ENCODE measurements around the gene AIG1. TPM values are rescaled to one million over a fixed set of nuclear protein-coding genes. Genes with fewer than 3 reads are reported as not detected.

AIG1 gene
- total RNA-seq, 2 experiments from 2014 or later, result 15.7 to 16.1 TPM

GRCh38 chr6:143368426-143368825, 307.7 kb downstream of the AIG1 start:
- POLR2A ChIA-PET, result no interaction called here
- peak; percentile 34 for DNase-seq
- Mint-ChIP-seq H3K27ac (no peak overlapping the region), H3K36me3 (no peaks in the 10 kb centered on the region), H3K27me3 (peaks cover 3% of the 10 kb centered on the region), H3K9me3 (no peaks in the 10 kb centered on the region), H3K4me1 (ENCODE audit: low read depth) (peaks cover 6% of the 10 kb centered on the region), H3K4me3 (no peak overlapping the region)
- intact Hi-C loops (cut with micrococcal nuclease), result no loop called here
- CTCF ChIA-PET, result no interaction called here

GRCh38 chr6:143369971-143370370, 309.3 kb downstream of the AIG1 start:
- CTCF ChIA-PET, result interaction anchor here (0.6 kb wide), 1 partner anchor 56 kb away, joined by 3 read pairs; no protein-coding TSS in a partner anchor
- peaks cover 3% of the 10 kb centered on the region for H3K27me3 Mint-ChIP-seq
- H3K27ac Mint-ChIP-seq, result no peak overlapping the region
- POLR2A ChIA-PET, result no interaction called here
- H3K36me3 Mint-ChIP-seq, result no peaks in the 10 kb centered on the region
- H3K4me1 Mint-ChIP-seq (ENCODE audit: low read depth), result peaks cover 6% of the 10 kb centered on the region
- no peaks in the 10 kb centered on the region for H3K9me3 Mint-ChIP-seq
- no peak overlapping the region for H3K4me3 Mint-ChIP-seq
- intact Hi-C loops (cut with micrococcal nuclease), result no loop called here
- no peak for DNase-seq

DNA sequence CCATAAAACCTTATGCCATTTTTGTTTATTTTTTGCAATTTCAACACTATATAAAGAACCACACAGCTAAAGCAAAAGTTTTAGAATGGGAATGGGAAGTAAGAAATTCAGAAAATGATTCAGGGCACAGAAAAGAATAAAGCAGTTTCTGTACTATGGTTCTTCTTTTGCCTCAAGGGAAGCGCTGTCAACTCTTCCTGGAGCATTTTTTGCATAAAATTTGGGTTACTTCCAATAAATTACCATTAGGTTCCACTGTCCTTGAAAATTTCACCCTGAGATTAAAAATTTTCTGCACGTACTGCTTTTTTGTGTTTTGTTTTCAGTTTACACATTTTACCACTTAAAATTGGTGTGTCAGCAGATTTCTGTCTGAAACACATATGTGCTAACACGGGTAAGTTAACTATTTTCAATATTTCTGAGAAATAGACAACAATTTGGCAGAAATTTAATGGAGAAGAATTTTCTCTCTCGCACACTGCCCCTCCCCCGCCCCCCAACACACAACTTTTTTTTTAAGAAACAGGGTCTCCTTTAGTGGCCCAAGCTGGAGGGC, 310.2 kb downstream of the AIG1 start:
- no peaks in the 10 kb centered on the region for H3K9me3 Mint-ChIP-seq

GRCh38 chr6:143372199-143372882, 311.7 kb downstream of the AIG1 start:
- ChIA-PET CTCF (no interaction called here), POLR2A (no interaction called here)
- Mint-ChIP-seq H3K27ac (no peak overlapping the region), H3K9me3 (no peaks in the 10 kb centered on the region), H3K36me3 (no peaks in the 10 kb centered on the region), H3K4me3 (no peak overlapping the region), H3K4me1 (ENCODE audit: low read depth) (peaks cover 6% of the 10 kb centered on the region), H3K27me3 (peaks cover 8% of the 10 kb centered on the region)
- no peak for DNase-seq
- intact Hi-C loops (cut with micrococcal nuclease), result no loop called here

More for the DNA sequence above, 310.2 kb downstream of the AIG1 start:
- intact Hi-C loops (cut with micrococcal nuclease), result no loop called here
- Mint-ChIP-seq H3K4me1 (ENCODE audit: low read depth) (peaks cover 6% of the 10 kb centered on the region), H3K36me3 (no peaks in the 10 kb centered on the region), H3K4me3 (no peak overlapping the region), H3K27ac (no peak overlapping the region), H3K27me3 (peaks cover 5% of the 10 kb centered on the region)
- CTCF ChIA-PET, result no interaction called here
- POLR2A ChIA-PET, result no interaction called here
- no peak for DNase-seq

GRCh38 chr6:143374014-143374413, 313.3 kb downstream of the AIG1 start:
- peaks cover 5% of the 10 kb centered on the region for H3K9me3 Mint-ChIP-seq
- POLR2A ChIA-PET, result no interaction called here
- H3K27ac Mint-ChIP-seq, result no peak overlapping the region
- no peak for DNase-seq
- intact Hi-C loops (cut with micrococcal nuclease), result no loop called here
- CTCF ChIA-PET, result no interaction called here
- peaks cover 9% of the 10 kb centered on the region for H3K27me3 Mint-ChIP-seq
- no peaks in the 10 kb centered on the region for H3K4me1 Mint-ChIP-seq (ENCODE audit: low read depth)
- no peak overlapping the region for H3K4me3 Mint-ChIP-seq
- H3K36me3 Mint-ChIP-seq, result no peaks in the 10 kb centered on the region

DNA sequence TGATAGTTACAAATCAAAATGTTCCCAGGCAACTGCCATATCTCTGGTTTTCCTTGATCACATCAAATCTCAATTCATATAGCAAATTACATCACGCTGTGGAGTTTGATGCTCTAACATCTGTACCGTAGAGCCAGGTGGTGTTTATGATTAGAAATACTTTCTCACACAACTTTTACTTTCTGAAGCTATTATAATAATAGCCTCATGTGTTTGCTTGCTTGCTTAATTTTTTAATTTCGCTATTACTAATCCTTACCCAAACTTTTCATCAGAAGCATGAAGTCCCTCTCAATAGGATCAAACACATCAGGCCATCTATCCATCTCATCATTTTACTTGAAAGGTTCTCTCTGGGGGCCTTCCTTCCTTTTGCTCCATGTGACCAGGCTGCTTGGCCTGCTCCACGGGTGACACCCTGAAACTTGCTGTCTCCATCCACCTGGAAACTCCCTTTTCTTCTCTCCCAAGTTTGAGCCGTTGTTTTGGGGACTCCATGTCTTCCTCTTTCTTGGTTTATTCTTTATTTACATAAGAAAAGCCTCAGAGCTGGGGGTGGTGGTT, 314.4 kb downstream of the AIG1 start:
- Mint-ChIP-seq H3K36me3 (no peaks in the 10 kb centered on the region), H3K27ac (no peak overlapping the region), H3K4me3 (no peak overlapping the region), H3K9me3 (peaks cover 5% of the 10 kb centered on the region), H3K27me3 (peaks cover 9% of the 10 kb centered on the region), H3K4me1 (ENCODE audit: low read depth) (no peaks in the 10 kb centered on the region)
- CTCF ChIA-PET, result interaction anchor here (0.6 kb wide), 1 partner anchor 900 kb away, joined by 3 read pairs; no protein-coding TSS in a partner anchor
- intact Hi-C loops (cut with micrococcal nuclease), result no loop called here
- POLR2A ChIA-PET, result no interaction called here
- DNase-seq, result no peak

DNA sequence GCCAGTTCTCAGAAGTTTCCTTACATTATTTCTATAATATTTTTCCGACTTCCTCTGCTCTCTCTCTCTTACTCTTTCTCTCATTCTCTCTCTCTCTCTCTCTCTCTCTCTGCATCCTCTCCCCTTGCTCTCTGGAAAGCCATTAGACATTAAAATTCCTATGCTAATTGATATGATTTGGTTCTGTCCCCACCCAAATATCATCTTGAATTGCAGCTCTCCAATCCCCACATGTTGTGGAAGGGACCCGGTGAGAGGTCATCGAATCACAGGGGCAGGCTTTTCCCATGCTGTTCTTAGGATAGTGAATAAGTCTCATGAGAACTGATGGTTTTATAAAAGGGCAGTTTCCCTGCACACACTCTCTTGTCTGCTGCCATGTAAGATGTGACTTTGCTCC, 315.7 kb downstream of the AIG1 start:
- Mint-ChIP-seq H3K4me3 (no peak overlapping the region), H3K27ac (no peak overlapping the region), H3K36me3 (no peaks in the 10 kb centered on the region), H3K4me1 (ENCODE audit: low read depth) (no peaks in the 10 kb centered on the region), H3K9me3 (peaks cover 5% of the 10 kb centered on the region), H3K27me3 (peaks cover 11% of the 10 kb centered on the region)
- intact Hi-C loops (cut with micrococcal nuclease), result no loop called here
- POLR2A ChIA-PET, result no interaction called here
- DNase-seq, result no peak
- CTCF ChIA-PET, result no interaction called here

DNA sequence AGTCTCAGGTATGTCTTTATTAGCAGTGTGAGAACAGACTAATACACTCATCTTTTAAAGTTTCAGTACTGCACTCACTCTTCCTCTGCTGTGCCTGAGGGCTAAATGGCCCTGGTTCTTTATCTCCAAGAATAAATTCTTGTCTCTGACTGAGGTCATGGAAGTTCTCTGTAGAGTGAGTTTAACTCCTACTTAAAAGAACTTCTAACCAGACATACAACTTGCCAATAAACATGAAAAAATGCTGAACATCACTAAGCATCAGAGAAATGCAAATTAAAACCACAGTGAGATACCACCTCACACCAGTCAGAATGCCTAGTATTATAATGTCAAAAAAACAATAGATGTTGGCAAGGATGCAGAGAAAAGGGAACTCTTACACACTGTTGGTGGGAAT, 316.2 kb downstream of the AIG1 start:
- CTCF ChIA-PET, result no interaction called here

DNA sequence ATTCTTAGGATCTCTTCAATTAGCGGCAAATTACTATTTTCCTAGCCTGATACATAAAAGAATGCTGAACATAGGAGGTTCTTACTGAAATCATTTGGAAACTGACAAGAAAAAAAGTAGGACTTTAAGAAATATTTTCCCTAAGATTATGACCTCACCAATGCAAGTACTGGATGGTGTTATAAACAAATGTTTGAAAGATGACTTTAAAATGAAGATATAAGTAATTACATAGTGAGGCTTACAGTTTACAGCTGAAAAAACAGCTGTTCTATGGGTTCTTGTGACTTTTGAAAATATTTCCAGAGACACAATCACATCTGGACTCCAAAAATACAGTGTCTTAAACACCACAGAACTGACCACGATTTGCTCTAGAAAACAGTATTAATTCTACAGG, 324.9 kb downstream of the AIG1 start:
- H3K9me3 Mint-ChIP-seq, result no peaks in the 10 kb centered on the region
- ChIA-PET CTCF (no interaction called here), POLR2A (no interaction called here)
- no peaks in the 10 kb centered on the region for H3K36me3 Mint-ChIP-seq
- H3K27me3 Mint-ChIP-seq, result no peaks in the 10 kb centered on the region
- intact Hi-C loops (cut with micrococcal nuclease), result no loop called here
- no peak for DNase-seq
- no peak overlapping the region for H3K27ac Mint-ChIP-seq
- H3K4me3 Mint-ChIP-seq, result no peak overlapping the region
- H3K4me1 Mint-ChIP-seq (ENCODE audit: low read depth), result no peaks in the 10 kb centered on the region

More for the DNA sequence above, 316.2 kb downstream of the AIG1 start:
- DNase-seq, result no peak
- POLR2A ChIA-PET, result no interaction called here
- intact Hi-C loops (cut with micrococcal nuclease), result no loop called here
- no peaks in the 10 kb centered on the region for H3K4me1 Mint-ChIP-seq (ENCODE audit: low read depth)
- H3K27me3 Mint-ChIP-seq, result peaks cover 11% of the 10 kb centered on the region
- H3K9me3 Mint-ChIP-seq, result peaks cover 5% of the 10 kb centered on the region
- no peak overlapping the region for H3K4me3 Mint-ChIP-seq
- no peaks in the 10 kb centered on the region for H3K36me3 Mint-ChIP-seq
- no peak overlapping the region for H3K27ac Mint-ChIP-seq

- no peak overlapping the region for H3K27ac Mint-ChIP-seq
- H3K36me3 Mint-ChIP-seq, result no peaks in the 10 kb centered on the region
- ChIA-PET CTCF (interaction anchor here (0.9 kb wide), 1 partner anchor 37 kb away, joined by 3 read pairs; no protein-coding TSS in a partner anchor), POLR2A (no interaction called here)
- no peaks in the 10 kb centered on the region for H3K4me1 Mint-ChIP-seq (ENCODE audit: low read depth)
- no peak for DNase-seq
- H3K4me3 Mint-ChIP-seq, result no peak overlapping the region
- no peaks in the 10 kb centered on the region for H3K9me3 Mint-ChIP-seq
- intact Hi-C loops (cut with micrococcal nuclease), result no loop called here
- no peaks in the 10 kb centered on the region for H3K27me3 Mint-ChIP-seq
Observed at GRCh38 chr6:143390278-143390677, 329.6 kb downstream of the AIG1 start.

Other genes with a start within 250 kb of the AIG1 start
- gene HIVEP2, start 115.7 kb upstream of the AIG1 start, total RNA-seq, result 10 to 100 TPM; 24.3 to 25.1 TPM

All from activated CD4-positive, alpha-beta memory T cell treated with anti-CD3 and anti-CD28 coated beads for 36 hours (primary cell).